ENCODE measurements around the gene HS6ST3.
"Not testable (repeated sequence)": the region's sequence is repeated elsewhere in the genome, so short reads cannot be mapped to it uniquely, and the experiment has no call there.

The HS6ST3 gene

GRCh38 chr13:96771486-96772367, 681.8 kb downstream of the HS6ST3 start:
- DNase-seq, result no peak
- no peak for TF ChIP-seq CTCF (IDR thresholded peaks at IDR 0.05; ENCODE audit: low read depth, low read length)
- H3K9me3 ChIP-seq (ENCODE audit: severe bottlenecking), result no peaks in the 10 kb centered on the region
- no peaks in the 10 kb centered on the region for H3K36me3 ChIP-seq
- H3K27me3 ChIP-seq (ENCODE audit: insufficient read depth, low read depth, severe bottlenecking), result peaks cover 80% of the 10 kb centered on the region
- no peak overlapping the region for H3K27ac ChIP-seq
- H3K4me3 ChIP-seq (ENCODE audit: low read depth, low read length), result no peak overlapping the region

GRCh38 chr13:96772426-96772825, 682.5 kb downstream of the HS6ST3 start:
- TF ChIP-seq CTCF (IDR thresholded peaks at IDR 0.05; ENCODE audit: low read depth, low read length), result no peak

GRCh38 chr13:96778302-96778701, 688.4 kb downstream of the HS6ST3 start:
- not testable (repeated sequence) for H3K27ac ChIP-seq; H3K36me3 ChIP-seq; H3K4me3 ChIP-seq (ENCODE audit: low read depth, low read length); DNase-seq
- peaks cover 11% of the 10 kb centered on the region for H3K9me3 ChIP-seq (ENCODE audit: severe bottlenecking)
- peaks cover 74% of the 10 kb centered on the region for H3K27me3 ChIP-seq (ENCODE audit: insufficient read depth, low read depth, severe bottlenecking)

More at GRCh38 chr13:96772426-96772825, 682.5 kb downstream of the HS6ST3 start:
- Histone ChIP-seq H3K27ac (no peak overlapping the region), H3K4me3 (ENCODE audit: low read depth, low read length) (no peak overlapping the region), H3K27me3 (ENCODE audit: insufficient read depth, low read depth, severe bottlenecking) (peaks cover 82% of the 10 kb centered on the region), H3K36me3 (no peaks in the 10 kb centered on the region), H3K9me3 (ENCODE audit: severe bottlenecking) (peaks cover 2% of the 10 kb centered on the region)
- no peak for DNase-seq

GRCh38 chr13:96779691-96780090, 689.8 kb downstream of the HS6ST3 start:
- Histone ChIP-seq H3K36me3 (no peaks in the 10 kb centered on the region), H3K27me3 (ENCODE audit: insufficient read depth, low read depth, severe bottlenecking) (peaks cover 78% of the 10 kb centered on the region), H3K4me3 (ENCODE audit: low read depth, low read length) (no peak overlapping the region), H3K9me3 (ENCODE audit: severe bottlenecking) (peaks cover 11% of the 10 kb centered on the region), H3K27ac (no peak overlapping the region)
- TF ChIP-seq CTCF (IDR thresholded peaks at IDR 0.05; ENCODE audit: low read depth, low read length), result no peak
- DNase-seq, result no peak

- Histone ChIP-seq H3K27ac (no peak overlapping the region), H3K27me3 (ENCODE audit: insufficient read depth, low read depth, severe bottlenecking) (peaks cover 80% of the 10 kb centered on the region), H3K4me3 (ENCODE audit: low read depth, low read length) (no peak overlapping the region), H3K9me3 (ENCODE audit: severe bottlenecking) (peaks cover 11% of the 10 kb centered on the region), H3K36me3 (no peaks in the 10 kb centered on the region)
- no peak for TF ChIP-seq CTCF (IDR thresholded peaks at IDR 0.05; ENCODE audit: low read depth, low read length)
- DNase-seq, result no peak
Observed at GRCh38 chr13:96780105-96780504, 690.2 kb downstream of the HS6ST3 start.

- no peak for TF ChIP-seq CTCF (IDR thresholded peaks at IDR 0.05; ENCODE audit: low read depth, low read length)
- Histone ChIP-seq H3K36me3 (no peaks in the 10 kb centered on the region), H3K4me3 (ENCODE audit: low read depth, low read length) (no peak overlapping the region), H3K27me3 (ENCODE audit: insufficient read depth, low read depth, severe bottlenecking) (peaks cover 80% of the 10 kb centered on the region), H3K9me3 (ENCODE audit: severe bottlenecking) (peaks cover 11% of the 10 kb centered on the region), H3K27ac (no peak overlapping the region)
- no peak for DNase-seq
Observed at GRCh38 chr13:96781141-96781540, 691.2 kb downstream of the HS6ST3 start.

All from WERI-Rb-1 (cell line).